Lung (tissue), 12 donors: ENCODE data around the gene GNAI2. TPM values are rescaled to one million over a fixed set of nuclear protein-coding genes. Genes with fewer than 3 reads are reported as not detected.
A peak's percentile ranks its signal among the peaks of the same experiment; 100 is the strongest.
"Not testable (repeated sequence)": the region's sequence is repeated elsewhere in the genome, so short reads cannot be mapped to it uniquely, and the experiment has no call there.

Source experiments
- ATAC-seq: fragments of 200-7000 bp; cut with Tn5 transposase; one replicate; pipeline ENCODE4 v1.9.1; 2020; ENCODE audit warnings: moderate number of reproducible peaks; ENCODE audit not compliant: insufficient read depth, low FRiP score
- DNase-seq, 3 donors: peaks; one replicate each; pipeline ENCODE4 v3.0.0-alpha.2; 2013 to 2017
- H3K27ac ChIP-seq, 2 donors: one replicate each; pipeline ENCODE4 v1.5.1; 2013; ENCODE audit warnings: mild to moderate bottlenecking in 2 of 2, moderate library complexity in 2 of 2, control low read depth in 1 of 2, inconsistent platforms in 1 of 2, low read depth in 1 of 2, low read length in 1 of 2
- H3K27me3 ChIP-seq, 3 donors: one replicate each; pipeline ENCODE4 v1.5.1; 2013; ENCODE audit warnings: low read length in 2 of 3; ENCODE audit not compliant: control insufficient read depth in 3 of 3, insufficient read depth in 3 of 3
- H3K36me3 ChIP-seq, 4 donors: one replicate each; pipeline ENCODE4 v1.5.1; 2013; ENCODE audit warnings: low read length in 4 of 4, mild to moderate bottlenecking in 1 of 4, moderate library complexity in 1 of 4; ENCODE audit not compliant: control insufficient read depth in 4 of 4, insufficient read depth in 4 of 4
- H3K4me1 ChIP-seq, 5 donors: one replicate each; pipeline ENCODE4 v1.5.1; 2013; ENCODE audit warnings: low read length in 5 of 5, mild to moderate bottlenecking in 2 of 5, moderate library complexity in 1 of 5; ENCODE audit not compliant: control insufficient read depth in 5 of 5, insufficient read depth in 5 of 5
- H3K4me3 ChIP-seq: one replicate; pipeline ENCODE4 v1.5.1; 2013; ENCODE audit warnings: mild to moderate bottlenecking, control low read depth, moderate library complexity
- H3K9ac ChIP-seq, 2 donors: one replicate each; pipeline ENCODE4 v1.5.1; 2013; ENCODE audit warnings: low read length in 2 of 2, control low read depth in 1 of 2; ENCODE audit not compliant: insufficient read depth in 1 of 2
- H3K9me3 ChIP-seq, 4 donors: one replicate each; pipeline ENCODE4 v1.5.1; 2013; ENCODE audit warnings: low read length in 3 of 4, mild to moderate bottlenecking in 1 of 4, moderate library complexity in 1 of 4; ENCODE audit not compliant: control insufficient read depth in 4 of 4, insufficient read depth in 3 of 4
- CTCF ChIP-seq: IDR thresholded peaks from 2 replicates; pipeline ENCODE4 v1.5.1; 2012; ENCODE audit warnings: mild to moderate bottlenecking; ENCODE audit errors: control extremely low read depth, extremely low read depth
- WGBS, 2 donors: extraction: QIAGEN DNeasy Blood & Tissue Kit; methylation state at CpG; one replicate each; pipeline ENCODE4 v1.1.7; 2013; 5-methylcytosine and 5-hydroxymethylcytosine counted together
- polyA plus RNA-seq, 2 donors: library from polyadenylated mRNA; stranded (reverse); fragments of 200-250 nt; gene quantifications; one replicate each; pipeline ENCODE4 v1.2.1, GENCODE V29; 2013
- total RNA-seq, 2 donors: library from RNA; depleted of rRNA in 1 of 2; stranded (reverse); fragments of >200 nt in 1 of 2; gene quantifications; one replicate each; pipeline ENCODE4 v1.2.1, GENCODE V29; 2014 to 2021
- donor health status: control.
- donor health status: control.
- donor health status: Bipolar disorder and iron deficiency.
- donor health status: healthy.
- donor health status: DM: yes; HTN: yes; CAD: no.

GNAI2 gene
- total and polyA plus RNA-seq, 4 donors: 217 to 364 (median 278) TPM

- H3K27ac ChIP-seq: peak overlapping the region; percentile 87 to 88
- H3K36me3 ChIP-seq: peaks cover 18 to 32% (median 22%) of the 10 kb centered on the region in 4 donors
- H3K4me1 ChIP-seq: peaks cover 0 to 40% (median 26%) of the 10 kb centered on the region in 5 donors
- peaks cover 0 to 4% (median 0%) of the 10 kb centered on the region in 4 donors for H3K9me3 ChIP-seq
- ATAC-seq: no peak
- no peak for TF ChIP-seq CTCF
- H3K4me3 ChIP-seq: no peak overlapping the region
- WGBS, 2 donors: 68 to 70% methylated on average over 5 of the region's 5 CpGs
- no peaks in the 10 kb centered on the region for H3K27me3 ChIP-seq
- H3K9ac ChIP-seq: peak overlapping the region; percentile 77 to 79
- no peak for DNase-seq
Measured at GRCh38 chr3:50260942-50261441, 25.0 kb downstream of the GNAI2 start.

- H3K27me3 ChIP-seq: no peaks in the 10 kb centered on the region
- TF ChIP-seq CTCF: no peak
- H3K4me3 ChIP-seq: no peak overlapping the region
- H3K27ac ChIP-seq: peak overlapping the region; percentile 38 to 88
- ATAC-seq (no peak), DNase-seq (no peak)
- H3K4me1 ChIP-seq: peaks cover 0 to 45% (median 27%) of the 10 kb centered on the region in 5 donors
- H3K9me3 ChIP-seq: peaks cover 0 to 4% (median 0%) of the 10 kb centered on the region in 4 donors
- peaks cover 13 to 27% (median 17%) of the 10 kb centered on the region in 4 donors for H3K36me3 ChIP-seq
- WGBS, 2 donors: 69 to 77% methylated on average over 2 of the region's 2 CpGs
- H3K9ac ChIP-seq: peak overlapping the region; percentile 77 to 79
Measured at GRCh38 chr3:50261505-50261904, 25.5 kb downstream of the GNAI2 start.

GRCh38 chr3:50262200-50262599 is 26.2 kb downstream of the GNAI2 start:
- WGBS, 2 donors: 97% methylated on average over 4 of the region's 4 CpGs
- Histone ChIP-seq H3K36me3 (peaks cover 7 to 20% (median 11%) of the 10 kb centered on the region in 4 donors), H3K4me1 (peaks cover 0 to 52% (median 28%) of the 10 kb centered on the region in 5 donors), H3K27ac (peak overlapping the region in 1 of 2 donors; percentile 12)
- not testable (repeated sequence) for H3K9ac ChIP-seq, H3K27me3 ChIP-seq, H3K4me3 ChIP-seq, ATAC-seq, H3K9me3 ChIP-seq, DNase-seq

- H3K27me3 ChIP-seq: no peaks in the 10 kb centered on the region
- H3K9me3 ChIP-seq: no peaks in the 10 kb centered on the region
- H3K9ac ChIP-seq: no peak overlapping the region
- ATAC-seq (no peak), DNase-seq (no peak)
- 87 to 94% methylated on average over 7 of the region's 7 CpGs for WGBS, 2 donors
- no peak overlapping the region for H3K4me3 ChIP-seq
- peak overlapping the region in 1 of 2 donors; percentile 12 for H3K27ac ChIP-seq
- no peak for TF ChIP-seq CTCF
- peaks cover 2 to 15% (median 6%) of the 10 kb centered on the region in 4 donors for H3K36me3 ChIP-seq
- peaks cover 0 to 56% (median 29%) of the 10 kb centered on the region in 5 donors for H3K4me1 ChIP-seq
Measured at GRCh38 chr3:50262778-50263177, 26.8 kb downstream of the GNAI2 start.
